AML-193 (cell line): ENCODE results near the gene TOP1.

Experiments
- DNase-seq, 2 experiments: peaks; one replicate each; lab custom pipeline; 2025; lab: John Stamatoyannopoulos, UW

The TOP1 gene

DNA sequence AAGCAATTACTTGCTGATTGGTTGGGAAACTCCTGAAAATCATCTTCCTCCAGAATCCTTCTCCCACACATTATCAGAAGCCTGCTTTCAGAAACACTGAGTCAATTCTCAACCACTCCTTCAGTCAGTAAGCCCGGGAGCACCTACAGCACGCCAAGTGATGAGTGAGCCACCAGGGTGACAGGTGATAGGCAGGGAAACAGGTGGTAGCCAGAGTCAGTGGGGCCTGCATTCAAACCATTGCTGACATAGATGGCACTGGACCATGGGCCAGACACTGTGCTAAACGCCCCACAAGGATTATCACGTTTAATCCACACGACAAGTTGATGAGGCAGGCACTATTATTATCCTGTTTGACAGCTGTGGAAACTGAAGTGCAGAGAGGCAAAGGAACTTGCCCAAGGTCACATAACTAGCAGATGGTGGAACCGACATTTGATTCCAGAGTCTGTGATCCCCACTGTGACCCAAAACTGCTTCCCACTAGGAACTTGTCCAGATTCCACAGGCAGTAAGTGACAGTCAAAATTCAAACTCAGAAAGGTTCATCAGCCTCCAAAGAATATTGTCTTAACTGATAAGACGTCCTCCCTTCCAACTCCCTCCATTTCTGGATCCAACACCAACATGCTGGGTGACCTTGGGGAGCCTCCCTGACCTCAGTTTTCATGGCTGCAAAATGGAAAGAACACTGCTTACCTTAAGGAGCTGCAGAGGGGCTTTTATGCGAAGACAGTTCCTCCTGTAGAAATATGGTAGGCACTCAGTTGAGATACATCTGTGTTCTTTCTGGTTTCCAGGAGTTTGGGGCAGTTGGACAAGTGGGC is 23.9 kb upstream of the TOP1 start:
- no peak for DNase-seq

DNA sequence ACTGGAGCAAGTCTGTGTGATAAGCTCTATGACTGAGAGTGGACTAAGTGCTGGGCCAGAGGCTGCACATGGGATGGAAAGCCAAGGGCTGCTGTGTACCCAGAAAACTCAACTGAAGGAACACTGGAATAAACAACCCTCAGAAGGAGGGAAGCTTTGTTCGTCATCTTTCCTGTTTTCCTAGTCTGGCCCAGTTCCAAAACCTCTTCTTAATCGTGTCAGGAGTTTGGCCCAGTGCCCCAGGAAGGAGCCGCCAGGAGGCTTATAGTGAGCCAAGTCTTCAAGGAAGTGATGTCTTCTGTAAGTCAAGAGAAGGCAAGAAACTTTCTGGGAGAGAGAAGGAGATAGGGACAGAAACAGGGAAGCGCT is 23.3 kb upstream of the TOP1 start:
- no peak for DNase-seq

DNA sequence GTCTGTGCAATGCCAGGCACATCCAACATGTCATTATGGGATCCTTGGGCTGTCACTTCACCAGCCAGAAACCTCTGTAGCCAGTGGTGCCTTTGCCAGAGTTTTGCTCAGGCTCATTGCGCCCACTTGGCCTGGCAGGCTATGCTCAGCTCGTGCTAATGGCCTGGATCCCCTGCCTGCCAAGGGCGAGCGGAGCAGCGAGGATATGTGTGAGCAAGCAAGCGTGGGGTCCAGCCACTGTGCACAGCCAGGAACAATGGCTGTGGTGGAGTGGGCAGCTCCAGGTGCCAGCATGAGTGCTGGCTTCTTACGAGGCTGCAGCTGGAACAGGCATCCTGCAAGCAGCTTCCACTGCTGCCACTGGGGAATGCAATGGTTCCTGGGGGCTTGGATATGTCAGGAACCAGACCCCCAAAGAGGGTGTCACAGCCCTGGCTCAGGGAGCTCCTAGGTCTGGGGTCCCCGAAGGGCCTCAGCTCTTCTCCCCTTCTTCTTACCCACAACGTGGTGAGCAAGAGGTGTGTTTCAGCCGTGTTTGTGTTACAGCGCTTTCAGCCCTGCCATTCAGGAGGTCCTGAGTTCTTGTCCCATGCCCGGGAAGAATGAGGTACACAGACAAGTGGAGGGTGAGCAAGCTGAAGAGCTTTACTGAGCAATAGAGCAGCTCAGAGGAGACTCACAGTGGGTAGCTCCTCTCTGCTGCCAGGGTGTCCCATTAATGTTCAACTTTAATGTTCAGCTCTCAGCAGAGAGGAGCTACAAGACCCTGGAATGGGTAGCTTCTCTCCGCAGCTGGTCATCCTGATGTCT is 22.3 kb upstream of the TOP1 start:
- no peak for DNase-seq

DNA sequence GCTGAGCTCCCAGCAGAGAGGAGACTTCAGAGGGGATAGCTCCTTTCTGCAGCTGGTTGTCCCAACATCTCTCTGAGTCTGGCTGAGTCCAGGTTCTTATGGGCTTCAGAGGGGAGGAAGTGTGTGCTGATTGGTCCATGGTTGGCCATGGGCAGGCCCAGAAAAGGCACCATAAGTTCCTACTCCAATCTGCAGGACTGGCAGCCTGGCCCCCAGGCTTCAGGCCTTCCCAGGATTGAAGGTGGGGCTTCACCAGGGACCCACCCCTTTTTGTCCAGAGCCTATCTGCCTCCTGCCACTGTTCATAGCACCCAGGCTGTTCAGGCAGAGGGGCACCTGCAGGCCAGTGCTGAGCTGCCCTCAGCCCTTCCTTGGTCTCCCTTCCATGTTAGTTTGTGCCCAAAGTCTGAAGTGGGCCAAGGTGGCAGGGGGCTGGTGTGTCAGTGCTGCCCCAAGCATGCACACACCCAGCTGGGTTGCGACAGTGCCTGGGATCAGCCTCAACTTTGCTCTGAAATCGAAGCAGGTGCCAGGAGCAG is 21.6 kb upstream of the TOP1 start:
- DNase-seq, result no peak

DNA sequence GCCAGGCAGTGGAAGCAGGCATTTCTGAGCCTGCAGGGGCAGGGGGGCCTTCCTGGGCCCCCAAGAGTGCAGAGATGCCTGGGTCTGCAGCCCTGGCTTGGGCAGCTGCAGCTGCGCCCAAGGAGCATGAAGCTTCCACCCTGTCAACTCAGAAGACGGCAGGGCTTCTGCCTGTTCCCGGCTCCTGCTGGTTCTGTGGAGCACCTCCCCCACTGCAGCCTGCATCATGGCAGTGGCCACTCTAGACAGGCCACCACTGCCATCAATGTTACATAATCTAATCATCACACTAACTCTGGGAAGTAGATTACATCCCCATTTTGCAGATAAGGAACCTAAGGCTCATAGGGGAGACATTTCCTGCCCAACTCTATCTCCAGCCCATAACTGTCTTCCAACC is 21.1 kb upstream of the TOP1 start:
- DNase-seq, result no peak

DNA sequence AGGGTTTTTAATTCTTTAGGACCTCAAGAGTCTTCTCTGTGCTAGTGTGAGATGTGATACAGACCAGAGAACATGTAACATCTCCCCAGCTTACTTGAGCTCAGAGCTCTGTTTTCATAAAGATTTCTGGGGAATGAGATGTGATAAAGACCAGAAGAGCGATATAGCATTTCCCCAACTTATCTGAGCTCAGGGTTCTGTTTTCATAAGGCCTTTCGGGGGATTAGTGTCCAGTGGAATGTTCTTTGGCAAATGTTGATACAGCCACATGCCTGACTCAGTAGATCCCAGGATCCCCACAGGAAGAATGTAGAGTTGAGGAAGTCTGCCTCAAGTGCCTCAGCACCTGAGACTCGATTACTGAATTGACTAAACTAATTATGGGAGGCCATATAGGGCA is 18.7 kb upstream of the TOP1 start:
- no peak for DNase-seq

DNA sequence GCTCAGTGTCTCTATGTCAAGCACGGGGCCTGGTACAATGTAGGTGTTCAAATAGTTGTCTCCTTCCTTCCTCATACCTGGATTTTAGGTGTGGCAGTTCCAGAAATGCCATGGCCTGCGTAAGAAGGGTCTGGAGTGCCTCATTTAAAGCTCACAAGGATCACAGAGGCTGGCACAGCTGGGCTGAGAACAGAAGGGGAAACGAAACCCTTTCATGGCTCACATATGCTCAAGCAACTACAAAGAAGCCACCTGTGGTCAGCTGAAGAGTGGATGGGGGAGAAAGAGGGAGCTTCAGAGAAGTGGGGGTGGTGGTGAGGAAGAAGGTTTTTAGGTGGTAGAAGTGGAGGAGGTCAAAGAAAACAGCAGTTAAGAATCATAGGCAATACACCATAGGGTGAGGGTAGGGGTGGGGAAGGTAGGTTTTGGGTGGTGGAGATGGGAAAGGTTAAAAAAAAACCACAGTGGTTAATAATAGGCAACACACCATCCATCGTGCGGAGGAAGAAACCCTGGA is 17.0 kb upstream of the TOP1 start:
- no peak for DNase-seq

DNA sequence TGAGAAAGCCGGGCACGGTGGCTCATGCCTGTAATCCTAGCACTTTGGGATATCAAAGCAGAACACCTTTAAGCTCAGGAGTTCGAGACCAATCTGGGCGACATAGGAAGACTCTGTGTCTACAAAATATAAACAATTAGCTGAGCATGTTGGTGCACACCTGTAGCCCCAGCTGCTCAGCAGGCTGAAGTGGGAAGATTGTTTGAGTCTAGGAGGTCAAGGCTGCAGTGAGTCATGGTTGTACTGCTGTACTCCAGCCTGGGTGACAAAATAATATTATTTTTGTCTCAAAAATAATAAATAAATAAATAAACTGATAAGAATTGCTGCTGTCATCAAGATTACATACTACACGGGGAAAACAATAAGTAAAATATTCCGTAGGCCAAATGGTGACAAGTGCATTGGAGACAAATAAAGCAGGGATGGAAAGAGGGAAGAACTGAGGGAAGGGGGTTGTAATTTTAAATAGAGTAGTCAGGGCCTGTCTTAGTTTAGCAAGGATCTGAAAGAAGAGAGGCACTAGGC is 14.0 kb upstream of the TOP1 start:
- DNase-seq, result no peak

DNA sequence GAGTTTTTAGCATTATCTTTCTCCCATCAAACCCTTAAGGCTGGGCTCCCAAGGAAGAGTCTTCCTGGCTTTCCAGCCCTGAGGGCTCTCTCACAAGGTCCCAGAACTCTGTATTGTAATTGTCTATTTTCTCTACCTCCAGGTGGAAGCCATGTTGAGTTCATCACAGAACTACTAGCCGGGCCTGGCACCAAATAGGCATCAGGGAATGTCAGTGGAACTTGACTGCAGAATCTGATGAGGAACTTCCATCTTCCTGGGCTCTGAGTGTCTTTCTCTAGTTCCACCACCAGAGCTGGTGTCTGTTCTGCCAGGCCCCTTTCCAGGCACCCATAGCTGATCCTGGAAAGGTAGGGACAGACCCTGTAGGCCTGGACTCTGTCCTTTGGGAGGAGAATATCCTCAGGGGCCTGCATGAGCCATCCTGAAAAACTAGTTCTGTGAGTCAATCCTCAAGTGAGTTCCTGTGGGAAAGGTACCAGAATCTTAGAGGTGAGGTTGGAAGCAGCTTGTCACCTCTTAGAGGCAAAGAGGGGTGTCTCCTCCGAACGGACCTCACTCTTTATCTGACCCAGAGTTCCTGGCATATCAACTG is 11.1 kb upstream of the TOP1 start:
- no peak for DNase-seq

DNA sequence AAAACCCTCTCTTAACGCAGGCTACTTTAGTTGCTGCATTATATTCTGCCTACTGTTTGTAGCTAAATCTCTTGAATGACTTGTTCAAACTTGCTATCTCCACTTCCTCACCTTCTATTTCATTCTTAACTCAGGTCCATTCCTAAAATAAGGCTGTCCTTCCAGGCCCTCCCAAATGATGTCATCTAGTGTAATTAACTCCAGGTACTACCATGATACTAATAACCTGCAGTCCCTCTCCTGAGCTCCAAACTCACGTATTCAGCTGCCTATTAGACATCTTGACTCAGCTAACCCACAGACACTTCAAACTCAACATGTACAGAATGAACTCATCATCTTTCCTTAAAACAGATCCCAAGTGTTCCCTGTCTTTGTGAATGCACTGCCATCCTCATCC is 10.5 kb upstream of the TOP1 start:
- DNase-seq, result no peak

DNA sequence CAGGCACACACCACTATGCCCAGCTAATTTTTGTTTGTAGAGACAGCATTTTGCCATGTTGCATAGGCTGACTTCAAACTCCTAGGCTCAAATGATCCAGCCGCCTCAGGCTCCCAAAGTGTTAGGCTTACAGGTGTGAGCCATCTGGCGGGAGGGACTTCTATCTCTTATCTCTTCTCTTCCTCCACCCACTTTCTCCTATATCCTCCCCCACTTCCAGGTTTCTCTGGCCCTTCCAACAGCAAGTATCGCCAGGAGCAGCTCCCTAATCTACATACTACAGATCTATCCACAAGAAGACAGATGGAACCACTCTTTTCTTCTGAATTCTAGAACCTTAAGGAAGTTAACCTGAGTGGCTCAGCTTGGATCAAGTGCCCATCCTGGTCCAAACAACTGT is 5.1 kb upstream of the TOP1 start:
- DNase-seq, result no peak

DNA sequence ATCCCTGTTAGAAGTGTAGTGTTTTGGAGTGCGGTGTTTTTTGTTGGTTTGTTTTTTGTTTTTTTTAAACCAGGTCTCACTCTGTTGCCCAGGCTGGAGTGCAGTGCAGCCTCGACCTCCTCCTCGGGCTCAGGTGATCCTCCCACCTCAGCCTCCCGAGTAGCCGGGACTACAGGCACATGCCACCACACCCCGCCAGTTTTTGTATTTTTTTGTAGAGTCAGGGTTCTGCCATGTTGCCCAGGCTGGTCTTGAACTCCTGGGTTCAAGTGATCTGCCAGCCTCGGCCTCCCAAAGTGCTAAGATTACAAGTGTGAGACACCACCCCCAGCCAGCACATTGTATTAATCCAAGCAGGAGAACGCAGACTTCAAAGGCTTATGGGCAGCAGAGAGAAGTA is 1.3 kb upstream of the TOP1 start:
- no peak for DNase-seq

DNA sequence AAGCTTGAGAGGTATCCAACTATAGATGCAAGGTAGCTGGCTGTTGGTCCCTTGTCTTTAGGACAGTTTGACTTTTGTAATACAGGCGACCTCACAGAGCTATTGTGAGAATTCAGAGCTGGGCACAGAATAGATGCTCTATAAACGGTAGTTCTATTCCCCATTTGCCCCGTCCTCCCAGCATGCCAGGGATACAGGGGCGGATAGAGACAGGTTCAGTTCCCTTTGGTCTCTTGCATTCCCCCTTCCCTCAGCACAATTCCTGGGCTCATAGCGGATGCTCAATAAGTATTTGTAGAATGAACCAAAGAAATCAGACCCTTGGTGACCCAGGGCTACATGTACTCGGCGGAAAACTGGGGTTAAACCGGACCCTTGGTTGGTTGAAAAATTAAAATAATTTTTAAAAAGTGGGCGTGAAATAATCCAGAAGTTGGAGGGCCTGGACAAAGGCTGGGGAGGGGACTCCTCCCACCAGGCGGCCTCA is 707 bp upstream of the TOP1 start:
- no peak for DNase-seq

DNA sequence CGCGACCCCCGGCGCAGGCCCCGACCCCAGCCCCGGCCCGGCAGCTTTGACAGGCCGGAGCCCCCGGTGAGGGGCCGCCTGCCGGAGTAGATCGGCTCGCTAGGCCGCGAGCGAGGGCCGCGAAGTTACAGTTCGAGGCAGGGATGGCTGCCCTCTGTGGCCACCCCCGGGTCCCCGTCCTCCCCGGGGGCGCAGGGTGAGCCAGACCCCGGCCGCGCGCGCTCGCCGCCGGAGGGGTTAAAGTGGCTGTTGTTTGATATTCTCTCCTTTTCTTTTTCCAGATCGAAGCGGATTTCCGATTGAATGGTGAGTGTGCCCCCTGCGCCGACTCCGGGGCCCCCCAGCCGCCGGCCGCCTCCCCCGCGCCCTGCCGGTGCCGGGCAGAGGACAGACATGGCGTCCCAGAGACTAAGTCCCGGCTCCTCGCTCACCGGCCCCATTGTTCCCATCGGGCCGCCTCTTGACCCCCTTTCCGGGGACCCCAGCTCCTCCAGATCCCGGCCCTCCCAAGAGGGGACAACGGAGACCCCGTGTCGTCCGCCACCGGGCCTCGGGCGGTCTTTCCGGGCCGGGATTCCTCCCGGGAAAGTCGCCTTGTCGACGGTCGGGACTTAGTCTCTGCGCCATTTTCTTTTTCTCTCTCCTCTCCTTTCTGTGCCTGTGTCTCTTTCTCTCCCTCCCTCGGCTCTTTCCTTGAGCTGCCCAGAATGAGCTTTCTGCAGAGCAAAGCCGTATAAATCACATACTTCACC is 704 bp downstream of the TOP1 start:
- peak in 1 of 2 experiments; percentile 13 for DNase-seq

DNA sequence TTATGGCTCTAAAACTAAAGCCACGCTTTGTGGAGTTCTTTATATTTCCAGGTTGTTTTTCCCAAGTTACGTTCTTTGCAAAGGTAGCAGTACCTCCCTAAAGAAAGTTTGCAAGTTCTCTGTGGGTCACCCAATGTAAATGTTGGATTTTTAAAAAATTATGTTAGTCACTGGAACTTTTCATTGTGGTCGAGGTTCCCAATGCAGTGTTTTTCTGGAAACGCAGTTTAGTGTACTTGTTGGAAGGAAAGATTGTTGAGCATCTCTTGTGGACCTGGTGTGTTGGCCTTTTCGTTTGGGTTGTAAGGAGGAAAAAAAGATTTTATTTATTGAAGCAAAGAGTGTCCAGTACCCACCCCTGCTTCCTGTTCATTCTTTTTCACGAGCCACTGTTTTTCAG is 1.4 kb downstream of the TOP1 start:
- no peak for DNase-seq

DNA sequence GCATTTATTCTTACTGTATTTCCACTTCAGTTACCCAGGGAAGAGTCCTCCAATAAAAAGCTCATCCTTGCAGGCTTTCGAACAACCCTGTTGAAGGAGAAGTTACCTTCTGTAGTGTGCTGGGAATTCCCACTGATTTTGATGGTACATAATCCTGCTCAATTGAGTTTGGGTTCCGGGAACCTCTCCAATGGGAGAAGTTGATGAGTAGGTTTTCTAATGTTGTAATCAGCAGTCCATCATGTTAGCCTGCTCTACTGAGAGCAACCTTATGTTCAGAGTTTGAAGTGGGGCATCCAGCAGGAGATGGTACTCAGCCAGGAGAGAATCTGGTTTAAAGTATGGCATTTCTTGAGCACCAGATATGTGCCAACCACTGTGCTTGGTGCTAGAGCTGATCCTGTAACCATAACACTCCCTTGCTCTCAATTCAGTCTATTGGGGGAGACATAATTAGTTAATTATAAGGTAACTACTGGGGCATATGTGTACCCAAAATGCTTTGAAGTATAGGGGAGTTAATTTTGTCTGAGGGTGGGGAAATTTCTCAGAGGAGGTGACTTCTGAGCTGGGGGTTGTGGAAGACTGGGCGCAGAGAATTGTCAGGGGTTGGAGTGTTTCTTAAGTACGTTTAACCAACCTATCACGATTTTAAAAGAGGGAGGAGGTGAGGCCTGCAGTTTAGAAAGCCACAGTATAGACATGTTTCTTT is 2.1 kb downstream of the TOP1 start:
- no peak for DNase-seq

DNA sequence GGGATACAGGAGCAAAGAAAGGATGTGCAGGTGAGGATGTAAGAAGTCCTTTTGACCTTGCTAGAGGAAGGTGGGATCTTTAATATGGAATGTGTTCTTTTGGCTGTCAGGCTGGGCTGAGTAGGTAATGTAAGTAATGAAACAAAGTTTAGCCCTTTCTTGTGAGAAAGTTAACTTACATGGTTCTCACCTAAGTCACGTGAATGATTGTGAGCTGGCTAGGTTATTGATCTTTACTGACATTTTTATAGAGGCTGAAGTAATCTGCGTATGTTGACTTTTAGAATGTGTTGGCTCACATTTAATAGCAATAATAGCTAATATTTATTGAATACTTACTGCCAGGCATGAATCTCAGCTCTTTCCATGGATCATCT is 2.6 kb downstream of the TOP1 start:
- no peak for DNase-seq

DNA sequence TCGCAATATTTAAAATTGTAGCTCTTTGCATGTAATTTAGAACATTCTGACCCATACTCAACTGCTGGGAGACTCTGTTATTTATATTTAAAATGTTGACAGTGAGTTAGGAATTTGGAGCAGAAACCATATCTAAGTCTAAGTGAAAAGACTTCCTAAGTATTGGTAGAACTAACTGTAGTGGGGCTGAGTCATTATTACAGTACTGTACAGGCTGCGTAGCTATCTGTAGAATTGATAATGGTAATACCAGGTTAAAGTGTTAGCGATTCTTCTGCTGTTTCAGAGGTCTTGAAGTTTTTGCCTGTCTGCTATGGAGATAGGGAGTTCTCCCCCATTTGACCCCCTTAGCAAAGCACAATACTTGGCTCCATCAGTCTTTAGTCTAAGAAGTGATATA is 3.6 kb downstream of the TOP1 start:
- DNase-seq, result no peak

DNA sequence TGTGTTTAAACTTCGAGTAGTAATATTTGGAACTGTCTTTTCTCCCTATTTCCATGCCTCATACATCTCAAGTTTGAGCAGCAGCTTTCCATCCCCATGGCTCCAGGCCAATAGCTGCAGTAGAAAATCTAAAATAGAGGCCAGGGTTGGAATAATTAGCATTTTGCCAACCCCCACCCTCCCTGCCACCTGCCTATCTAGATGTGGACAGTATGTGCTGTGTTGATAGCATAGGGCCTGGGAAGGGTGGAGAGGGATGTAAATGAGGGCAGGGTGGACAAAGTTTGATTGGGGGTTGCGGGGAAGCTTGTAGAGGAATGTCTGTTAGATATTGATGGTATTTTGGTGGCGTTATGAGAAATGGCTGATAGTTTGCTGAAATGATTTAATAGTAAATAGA is 5.6 kb downstream of the TOP1 start:
- DNase-seq, result no peak

DNA sequence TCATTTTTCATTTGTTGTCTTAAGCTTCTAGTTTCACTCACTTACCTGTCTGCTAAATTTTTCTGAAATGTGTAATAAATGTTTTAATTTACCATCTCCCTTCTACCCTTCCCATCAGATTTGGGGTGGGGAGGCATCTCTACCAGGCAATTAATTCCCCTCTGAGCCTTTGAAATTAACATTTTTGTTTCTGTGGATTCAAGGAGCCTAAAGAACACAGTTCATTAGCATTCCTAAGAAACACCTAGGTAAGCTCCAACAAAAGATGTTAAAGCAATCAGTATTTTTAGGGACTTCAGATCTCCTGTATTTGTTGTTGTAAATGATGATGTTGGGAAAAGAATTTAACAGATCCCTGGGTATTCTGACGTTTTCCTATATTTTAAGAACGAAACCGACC is 6.6 kb downstream of the TOP1 start:
- no peak for DNase-seq

DNA sequence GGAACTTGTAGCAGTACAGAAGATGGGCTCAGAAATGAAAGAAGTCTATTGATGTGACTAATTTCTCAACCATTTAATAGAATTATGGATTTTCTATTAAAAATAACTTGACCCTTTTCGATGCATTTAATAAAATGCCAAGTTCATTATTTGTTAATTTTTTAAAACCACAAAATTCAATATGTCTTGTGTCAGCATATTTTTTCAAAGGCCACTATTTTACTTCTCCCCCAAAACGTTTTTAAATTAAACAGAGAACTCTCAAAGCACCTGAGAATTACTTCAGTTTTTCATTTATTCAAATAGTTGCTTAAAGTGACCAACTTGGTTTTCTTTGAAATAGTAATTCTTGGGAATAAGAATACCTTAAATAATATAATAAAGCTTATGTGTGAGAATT is 8.6 kb downstream of the TOP1 start:
- no peak for DNase-seq
